Raji (cell line): ENCODE measurements around the gene CDC42BPB.

Experiments used
- POLR2A ChIP-seq: IDR thresholded peaks from 2 replicates; pipeline ENCODE4 v1.6.1; 2011; ENCODE audit warnings: low read depth, low read length, control low read depth; ENCODE audit not compliant: insufficient read depth

CDC42BPB gene

GRCh38 chr14:103052407-103052806 lies 4.9 kb downstream of the CDC42BPB start:
- no peak for TF ChIP-seq POLR2A

GRCh38 chr14:103050935-103051334 lies 6.4 kb downstream of the CDC42BPB start:
- no peak for TF ChIP-seq POLR2A

GRCh38 chr14:103045371-103045869 lies 11.9 kb downstream of the CDC42BPB start:
- TF ChIP-seq POLR2A: no peak

- no peak for TF ChIP-seq POLR2A
Measured at GRCh38 chr14:103043257-103044015, 13.9 kb downstream of the CDC42BPB start.

GRCh38 chr14:103041464-103041863 lies 15.9 kb downstream of the CDC42BPB start:
- no peak for TF ChIP-seq POLR2A

- TF ChIP-seq POLR2A: no peak
Measured at GRCh38 chr14:103033681-103034096, 23.7 kb downstream of the CDC42BPB start.

GRCh38 chr14:103031956-103032355 lies 25.4 kb downstream of the CDC42BPB start:
- no peak for TF ChIP-seq POLR2A

- no peak for TF ChIP-seq POLR2A
Measured at GRCh38 chr14:103031566-103031911, 25.8 kb downstream of the CDC42BPB start.

- TF ChIP-seq POLR2A: no peak
Measured at GRCh38 chr14:103030741-103031565, 26.4 kb downstream of the CDC42BPB start.

GRCh38 chr14:103029936-103030335 lies 27.4 kb downstream of the CDC42BPB start:
- no peak for TF ChIP-seq POLR2A

GRCh38 chr14:103028772-103029171 lies 28.6 kb downstream of the CDC42BPB start:
- no peak for TF ChIP-seq POLR2A

- TF ChIP-seq POLR2A: no peak
Measured at GRCh38 chr14:103028161-103028767, 29.1 kb downstream of the CDC42BPB start.

GRCh38 chr14:103027451-103027850 lies 29.9 kb downstream of the CDC42BPB start:
- TF ChIP-seq POLR2A: no peak

- TF ChIP-seq POLR2A: no peak
Measured at GRCh38 chr14:103026988-103027387, 30.4 kb downstream of the CDC42BPB start.

GRCh38 chr14:103023881-103024473 lies 33.4 kb downstream of the CDC42BPB start:
- no peak for TF ChIP-seq POLR2A
